Ascending aorta (tissue), 2 donors: ENCODE results near the gene SRGAP1. TPM values are rescaled to one million over a fixed set of nuclear protein-coding genes. Genes with fewer than 3 reads are reported as not detected.

Experiments
- DNase-seq, 2 donors: peaks; one replicate each; pipeline ENCODE4 v3.0.0-alpha.2; 2019; ENCODE audit warnings: low spot score in 2 of 2
- H3K27ac ChIP-seq, 2 donors: fragments of 200-600 bp; sonication (generic); one replicate each; pipeline ENCODE4 v1.5.1; 2016 to 2017; ENCODE audit warnings: mild to moderate bottlenecking in 1 of 2
- H3K27me3 ChIP-seq: fragments of 200-600 bp; sonication (generic); one replicate; pipeline ENCODE4 v1.5.1; 2017
- H3K36me3 ChIP-seq, 2 donors: fragments of 200-600 bp; sonication (generic); one replicate each; pipeline ENCODE4 v1.5.1; 2016
- H3K4me1 ChIP-seq, 2 donors: fragments of 200-600 bp; sonication (generic); one replicate each; pipeline ENCODE4 v1.5.1; 2016 to 2017; ENCODE audit warnings: mild to moderate bottlenecking in 1 of 2
- H3K4me3 ChIP-seq, 2 donors: fragments of 200-600 bp; sonication (generic); one replicate each; pipeline ENCODE4 v1.5.1; 2016 to 2017; ENCODE audit warnings: mild to moderate bottlenecking in 1 of 2
- H3K9me3 ChIP-seq, 2 donors: fragments of 200-600 bp; sonication (generic); one replicate each; pipeline ENCODE4 v1.5.1; 2016
- intact Hi-C: fragments of 100-400 bp; cut with DNase I; formaldehyde crosslinking; loops from one replicate; pipeline ENCODE4 v1.15.1; 2023
- total RNA-seq: library from RNA; depleted of rRNA; stranded (reverse); fragments of >200 nt; gene quantifications from one replicate; pipeline ENCODE4 v1.1.0, GENCODE V29; 2016
- TF ChIP-seq, protein P1 (sequence below), 3 experiments: fragments of 200-600 bp in 2 of 3; fragments of 450-650 bp in 1 of 3; sonication (generic) in 2 of 3; IDR thresholded peaks; one replicate each; pipeline ENCODE4 v1.5.1; 2016 to 2019; ENCODE audit warnings: antibody characterized with exemption in 3 of 3, mild to moderate bottlenecking in 1 of 3, moderate library complexity in 1 of 3

SRGAP1 gene
- total RNA-seq, 1 donor from 2014 or later: 5.5 TPM

GRCh38 chr12:64088431-64089349, 244.2 kb downstream of the SRGAP1 start:
- intact Hi-C loops: loop anchor here (2.0 to 10.0 kb wide), 3 partner anchors 92 to 246 kb away; partner anchors contain the start of genes KICS2 and SRGAP1
- TF ChIP-seq, protein P1, sequence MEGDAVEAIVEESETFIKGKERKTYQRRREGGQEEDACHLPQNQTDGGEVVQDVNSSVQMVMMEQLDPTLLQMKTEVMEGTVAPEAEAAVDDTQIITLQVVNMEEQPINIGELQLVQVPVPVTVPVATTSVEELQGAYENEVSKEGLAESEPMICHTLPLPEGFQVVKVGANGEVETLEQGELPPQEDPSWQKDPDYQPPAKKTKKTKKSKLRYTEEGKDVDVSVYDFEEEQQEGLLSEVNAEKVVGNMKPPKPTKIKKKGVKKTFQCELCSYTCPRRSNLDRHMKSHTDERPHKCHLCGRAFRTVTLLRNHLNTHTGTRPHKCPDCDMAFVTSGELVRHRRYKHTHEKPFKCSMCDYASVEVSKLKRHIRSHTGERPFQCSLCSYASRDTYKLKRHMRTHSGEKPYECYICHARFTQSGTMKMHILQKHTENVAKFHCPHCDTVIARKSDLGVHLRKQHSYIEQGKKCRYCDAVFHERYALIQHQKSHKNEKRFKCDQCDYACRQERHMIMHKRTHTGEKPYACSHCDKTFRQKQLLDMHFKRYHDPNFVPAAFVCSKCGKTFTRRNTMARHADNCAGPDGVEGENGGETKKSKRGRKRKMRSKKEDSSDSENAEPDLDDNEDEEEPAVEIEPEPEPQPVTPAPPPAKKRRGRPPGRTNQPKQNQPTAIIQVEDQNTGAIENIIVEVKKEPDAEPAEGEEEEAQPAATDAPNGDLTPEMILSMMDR (IDR thresholded peaks at IDR 0.05): no peak
- no peaks in the 10 kb centered on the region for H3K36me3 ChIP-seq
- DNase-seq: peak; percentile 9 to 80
- H3K27me3 ChIP-seq: no peaks in the 10 kb centered on the region
- no peaks in the 10 kb centered on the region for H3K9me3 ChIP-seq
- peak overlapping the region in 1 of 2 donors; percentile 29 for H3K4me3 ChIP-seq
- peaks cover 5 to 15% of the 10 kb centered on the region in 2 donors for H3K4me1 ChIP-seq
- H3K27ac ChIP-seq: peak overlapping the region; percentile 26 to 36

DNA sequence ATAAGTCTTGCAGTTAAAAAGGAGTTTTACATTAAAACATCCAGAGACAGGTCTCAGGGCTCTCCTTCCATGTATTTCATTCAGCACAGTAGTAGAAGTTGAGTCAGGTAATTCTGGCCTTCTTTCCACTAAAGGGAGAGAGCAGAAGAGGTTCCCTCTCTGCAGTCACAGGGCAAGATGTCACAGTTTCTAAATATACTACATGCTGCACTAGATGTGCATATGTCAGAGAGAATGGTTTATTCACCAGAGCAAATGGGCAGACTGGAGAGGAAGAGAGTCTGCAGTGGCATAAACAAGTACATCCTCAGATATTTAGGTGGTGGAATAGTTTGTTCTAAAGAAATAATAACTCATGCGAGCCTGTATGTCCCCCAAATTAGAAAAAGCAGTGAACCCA, 245.5 kb downstream of the SRGAP1 start:
- Histone ChIP-seq H3K36me3 (no peaks in the 10 kb centered on the region), H3K27me3 (no peaks in the 10 kb centered on the region), H3K4me3 (no peak overlapping the region), H3K27ac (no peak overlapping the region), H3K9me3 (no peaks in the 10 kb centered on the region), H3K4me1 (peaks cover 5 to 13% of the 10 kb centered on the region in 2 donors)
- intact Hi-C loops: no loop called here
- DNase-seq: no peak
- TF ChIP-seq, protein P1 (IDR thresholded peaks at IDR 0.05): no peak

DNA sequence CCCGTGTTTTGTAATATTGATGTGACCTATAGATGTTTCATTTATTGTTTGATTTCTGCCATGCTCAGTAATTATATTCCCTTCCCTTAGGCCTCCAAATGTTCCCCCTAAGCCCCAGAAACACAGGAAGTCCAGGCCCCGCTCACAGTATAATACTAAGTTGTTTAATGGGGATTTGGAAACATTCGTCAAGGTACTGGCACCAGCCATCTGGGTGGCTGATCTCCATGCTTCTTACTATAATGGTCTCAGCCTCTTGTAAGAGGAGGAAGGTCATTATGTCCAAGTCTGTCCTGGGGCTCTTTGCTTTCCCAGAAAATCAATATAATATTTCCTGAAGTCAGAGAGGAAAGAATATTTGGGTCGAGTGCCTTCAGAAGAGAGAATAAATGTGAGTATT, 246.7 kb downstream of the SRGAP1 start:
- TF ChIP-seq, protein P1 (IDR thresholded peaks at IDR 0.05): no peak
- Histone ChIP-seq H3K27me3 (no peaks in the 10 kb centered on the region), H3K9me3 (no peaks in the 10 kb centered on the region), H3K36me3 (no peaks in the 10 kb centered on the region), H3K4me3 (no peak overlapping the region), H3K4me1 (peaks cover 5 to 13% of the 10 kb centered on the region in 2 donors), H3K27ac (no peak overlapping the region)
- no peak for DNase-seq
- intact Hi-C loops: no loop called here

DNA sequence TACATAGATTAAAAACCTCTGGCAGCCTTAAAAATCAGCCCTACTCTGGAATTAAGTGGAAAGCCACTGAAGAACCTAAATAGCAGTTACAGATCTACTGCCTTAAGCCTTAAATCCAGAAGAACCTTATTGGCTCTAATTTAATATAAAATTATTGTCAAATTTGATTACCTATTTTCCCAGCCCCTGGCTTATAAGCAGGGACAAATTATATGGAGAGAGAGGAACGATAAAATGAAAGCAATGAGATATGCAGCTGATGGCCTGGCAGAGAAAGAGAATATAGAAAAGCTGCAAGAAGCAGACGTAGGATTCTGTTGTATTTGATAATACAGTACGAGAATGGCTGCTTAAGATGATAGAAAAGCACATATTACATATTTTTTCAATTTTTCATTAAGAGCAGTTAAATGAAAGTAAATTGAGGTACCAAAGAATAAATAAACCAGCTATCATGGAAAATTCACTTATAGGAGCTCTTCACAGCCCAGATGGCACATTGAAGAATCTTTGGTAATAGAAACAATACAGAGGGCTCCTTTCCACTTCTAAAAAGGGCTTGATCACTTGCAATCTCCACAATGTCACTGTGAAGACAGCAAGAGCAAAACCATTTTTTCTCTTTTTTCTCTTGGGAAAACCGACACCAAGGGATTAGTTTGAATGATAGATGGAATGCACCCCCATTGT, 248.2 kb downstream of the SRGAP1 start:
- H3K27ac ChIP-seq: no peak overlapping the region
- H3K27me3 ChIP-seq: no peaks in the 10 kb centered on the region
- DNase-seq: no peak
- no peaks in the 10 kb centered on the region for H3K36me3 ChIP-seq
- H3K4me3 ChIP-seq: no peak overlapping the region
- H3K9me3 ChIP-seq: no peaks in the 10 kb centered on the region
- TF ChIP-seq, protein P1 (IDR thresholded peaks at IDR 0.05): no peak
- H3K4me1 ChIP-seq: peaks cover 5 to 13% of the 10 kb centered on the region in 2 donors
- intact Hi-C loops: no loop called here

- no peaks in the 10 kb centered on the region for H3K27me3 ChIP-seq
- peaks cover 5 to 6% of the 10 kb centered on the region in 2 donors for H3K4me1 ChIP-seq
- H3K4me3 ChIP-seq: no peak overlapping the region
- H3K9me3 ChIP-seq: no peaks in the 10 kb centered on the region
- H3K27ac ChIP-seq: no peak overlapping the region
- TF ChIP-seq, protein P1 (IDR thresholded peaks at IDR 0.05): no peak
- intact Hi-C loops: no loop called here
- no peaks in the 10 kb centered on the region for H3K36me3 ChIP-seq
- DNase-seq: no peak
Measured at GRCh38 chr12:64093689-64094088, 249.2 kb downstream of the SRGAP1 start.
